ENCODE results near the gene JMJD6.

Gene JMJD6

GRCh38 chr17:76679239-76679638, 47.2 kb downstream of the JMJD6 start:
- TF ChIP-seq GABPA (IDR thresholded peaks at IDR 0.05; ENCODE audit: low read depth) (no peak), POLR2AphosphoS5 (IDR thresholded peaks at IDR 0.05; ENCODE audit: low read depth) (no peak), CTCF (IDR thresholded peaks at IDR 0.05; ENCODE audit: insufficient read depth, low read length) (no peak), REST (IDR thresholded peaks at IDR 0.05; ENCODE audit: insufficient replicate concordance, low read depth) (no peak), SPI1 (IDR thresholded peaks at IDR 0.05; ENCODE audit: borderline replicate concordance, low read depth) (no peak)
- no peak overlapping the region for H3K4me3 ChIP-seq (replicated peaks; ENCODE audit: insufficient read depth, low read length)

GRCh38 chr17:76678330-76678729, 48.1 kb downstream of the JMJD6 start:
- H3K27ac ChIP-seq (replicated peaks): no peak overlapping the region
- DNase-seq (ENCODE audit: low read depth in 1 of 2, low spot score in 1 of 2): no peak
- H3K4me3 ChIP-seq (replicated peaks; ENCODE audit: insufficient read depth, low read length): no peak overlapping the region
- no peaks in the 10 kb centered on the region for H3K27me3 ChIP-seq (ENCODE audit: insufficient read depth, poor library complexity, severe bottlenecking)
- TF ChIP-seq POLR2AphosphoS5 (IDR thresholded peaks at IDR 0.05; ENCODE audit: low read depth): no peak
- no peak for TF ChIP-seq REST (IDR thresholded peaks at IDR 0.05; ENCODE audit: insufficient replicate concordance, low read depth)
- TF ChIP-seq CTCF (IDR thresholded peaks at IDR 0.05; ENCODE audit: insufficient read depth, low read length): no peak
- TF ChIP-seq SPI1 (IDR thresholded peaks at IDR 0.05; ENCODE audit: borderline replicate concordance, low read depth): no peak
- no peak for TF ChIP-seq GABPA (IDR thresholded peaks at IDR 0.05; ENCODE audit: low read depth)

More at GRCh38 chr17:76679239-76679638, 47.2 kb downstream of the JMJD6 start:
- DNase-seq (ENCODE audit: low read depth in 1 of 2, low spot score in 1 of 2): peak in 1 of 2 experiments; percentile 42
- no peak overlapping the region for H3K27ac ChIP-seq (replicated peaks)
- no peaks in the 10 kb centered on the region for H3K27me3 ChIP-seq (ENCODE audit: insufficient read depth, poor library complexity, severe bottlenecking)

GRCh38 chr17:76677406-76677805, 49.0 kb downstream of the JMJD6 start:
- TF ChIP-seq GABPA (IDR thresholded peaks at IDR 0.05; ENCODE audit: low read depth) (no peak), POLR2AphosphoS5 (IDR thresholded peaks at IDR 0.05; ENCODE audit: low read depth) (no peak), CTCF (IDR thresholded peaks at IDR 0.05; ENCODE audit: insufficient read depth, low read length) (no peak)
- Histone ChIP-seq H3K27me3 (ENCODE audit: insufficient read depth, poor library complexity, severe bottlenecking) (no peaks in the 10 kb centered on the region), H3K27ac (replicated peaks) (no peak overlapping the region), H3K4me3 (replicated peaks; ENCODE audit: insufficient read depth, low read length) (no peak overlapping the region)
- DNase-seq (ENCODE audit: low read depth in 1 of 2, low spot score in 1 of 2): no peak

GRCh38 chr17:76676629-76677028, 49.8 kb downstream of the JMJD6 start:
- Histone ChIP-seq H3K27me3 (ENCODE audit: insufficient read depth, poor library complexity, severe bottlenecking) (no peaks in the 10 kb centered on the region), H3K4me3 (replicated peaks; ENCODE audit: insufficient read depth, low read length) (no peak overlapping the region), H3K27ac (replicated peaks) (no peak overlapping the region)
- DNase-seq (ENCODE audit: low read depth in 1 of 2, low spot score in 1 of 2): no peak
- TF ChIP-seq POLR2AphosphoS5 (IDR thresholded peaks at IDR 0.05; ENCODE audit: low read depth) (no peak), CTCF (IDR thresholded peaks at IDR 0.05; ENCODE audit: insufficient read depth, low read length) (no peak), SPI1 (IDR thresholded peaks at IDR 0.05; ENCODE audit: borderline replicate concordance, low read depth) (no peak)

Data from HL-60 (cell line).